Suppressor macrophage (primary cell): ENCODE data around the gene KRTAP10-1.
"Not testable (repeated sequence)": the region's sequence is repeated elsewhere in the genome, so short reads cannot be mapped to it uniquely, and the experiment has no call there.

Experiments used
- DNase-seq, 4 experiments: peaks; one replicate each; pipeline ENCODE4 v3.0.0-alpha.2; 2020 to 2022
- total RNA-seq, 17 experiments: gene quantifications; one replicate each; lab custom pipeline; 2026; ENCODE audit warnings: mixed read lengths in 6 of 17, inconsistent platforms in 3 of 17; lab: John Stamatoyannopoulos, UW

The KRTAP10-1 gene
- total RNA-seq = 0 to 0.66 (median 0) reads per million in 17 experiments

- no peak for DNase-seq
These were observed at the start of gene KRTAP10-1 for GRCh38 chr21:44539991-44540666. TSS of gene KRTAP10-1 (minus strand) at chr21:44540195. CDS start at chr21:44540150, 45 bp downstream.

GRCh38 chr21:44589094-44589493 lies 49.1 kb upstream of the KRTAP10-1 start:
- no peak for DNase-seq

- no peak for DNase-seq
These were observed 45.9 kb upstream of the KRTAP10-1 start for GRCh38 chr21:44585892-44586291.

GRCh38 chr21:44583800-44584147 lies 43.8 kb upstream of the KRTAP10-1 start:
- no peak for DNase-seq

GRCh38 chr21:44583089-44583799 lies 43.2 kb upstream of the KRTAP10-1 start:
- no peak for DNase-seq

GRCh38 chr21:44582055-44582454 lies 42.1 kb upstream of the KRTAP10-1 start:
- DNase-seq = no peak

- no peak for DNase-seq
These were observed 41.2 kb upstream of the KRTAP10-1 start for GRCh38 chr21:44581158-44581557.

- DNase-seq = not testable (repeated sequence)
These were observed 40.3 kb upstream of the KRTAP10-1 start, which contains the start of gene KRTAP10-5 for GRCh38 chr21:44580231-44580821. TSS of gene KRTAP10-5 (minus strand) at chr21:44580604. CDS start at chr21:44580578, 26 bp downstream.

GRCh38 chr21:44579833-44580144 lies 39.8 kb upstream of the KRTAP10-1 start:
- no peak for DNase-seq

- no peak for DNase-seq
These were observed 39.2 kb upstream of the KRTAP10-1 start for GRCh38 chr21:44579056-44579832.

GRCh38 chr21:44578371-44579055 lies 38.5 kb upstream of the KRTAP10-1 start:
- DNase-seq = no peak

- no peak for DNase-seq
These were observed 36.0 kb upstream of the KRTAP10-1 start for GRCh38 chr21:44576025-44576420.

GRCh38 chr21:44575307-44576024 lies 35.5 kb upstream of the KRTAP10-1 start:
- no peak for DNase-seq

GRCh38 chr21:44574457-44575306 lies 34.7 kb upstream of the KRTAP10-1 start:
- DNase-seq = no peak

- DNase-seq = not testable (repeated sequence)
These were observed 33.8 kb upstream of the KRTAP10-1 start, which contains the start of gene KRTAP10-4 for GRCh38 chr21:44573630-44574456. TSS of gene KRTAP10-4 (plus strand) at chr21:44573729. CDS start at chr21:44573759, 30 bp downstream.

- no peak for DNase-seq
These were observed 33.1 kb upstream of the KRTAP10-1 start for GRCh38 chr21:44572959-44573583.

GRCh38 chr21:44571844-44572782 lies 32.1 kb upstream of the KRTAP10-1 start:
- no peak for DNase-seq

- DNase-seq = no peak
These were observed 31.3 kb upstream of the KRTAP10-1 start for GRCh38 chr21:44571296-44571695.
